Hepatocyte (in vitro differentiated cells): ENCODE measurements around the gene SLX4IP. TPM values are rescaled to one million over a fixed set of nuclear protein-coding genes. Genes with fewer than 3 reads are reported as not detected.
A peak's percentile ranks its signal among the peaks of the same experiment; 100 is the strongest.

Experiments
- DNase-seq: peaks from one replicate; pipeline ENCODE4 v3.0.0-alpha.2; 2016; ENCODE audit warnings: low spot score
- H2AFZ ChIP-seq: fragments of 200-600 bp; sonication (generic); 2 replicates; pipeline ENCODE4 v1.6.0; 2016; ENCODE audit warnings: antibody characterized with exemption, mild to moderate bottlenecking
- H3K27ac ChIP-seq: fragments of 200-600 bp; sonication (generic); 2 replicates; pipeline ENCODE4 v1.5.1; 2016; ENCODE audit warnings: mild to moderate bottlenecking
- H3K27me3 ChIP-seq: fragments of 200-600 bp; sonication (generic); 2 replicates; pipeline ENCODE4 v1.6.1; 2016
- H3K36me3 ChIP-seq: fragments of 200-600 bp; sonication (generic); replicated peaks from 2 replicates; pipeline ENCODE4 v1.5.1; 2016; ENCODE audit warnings: low read depth; ENCODE audit not compliant: insufficient read depth
- H3K4me1 ChIP-seq: fragments of 200-600 bp; sonication (generic); 2 replicates; pipeline ENCODE4 v1.5.1; 2016; ENCODE audit warnings: mild to moderate bottlenecking, moderate library complexity; ENCODE audit not compliant: insufficient read depth
- H3K4me2 ChIP-seq: fragments of 200-600 bp; sonication (generic); 2 replicates; pipeline ENCODE4 v1.6.0; 2016
- H3K4me3 ChIP-seq: fragments of 200-600 bp; sonication (generic); 2 replicates; pipeline ENCODE4 v1.5.1; 2016; ENCODE audit warnings: mild to moderate bottlenecking
- H3K79me2 ChIP-seq: fragments of 200-600 bp; sonication (generic); 2 replicates; pipeline ENCODE4 v1.6.0; 2017; ENCODE audit warnings: mild to moderate bottlenecking
- H3K9me2 ChIP-seq: fragments of 200-600 bp; sonication (generic); replicated peaks from 2 replicates; pipeline ENCODE4 v1.6.0; 2017; ENCODE audit warnings: mild to moderate bottlenecking; ENCODE audit not compliant: insufficient read depth
- H3K9me3 ChIP-seq: fragments of 200-600 bp; sonication (generic); 2 replicates; pipeline ENCODE4 v1.5.1; 2016; ENCODE audit warnings: low read depth, mild to moderate bottlenecking
- H4K20me1 ChIP-seq: fragments of 200-600 bp; sonication (generic); 2 replicates; pipeline ENCODE4 v1.6.0; 2016; ENCODE audit warnings: mild to moderate bottlenecking; ENCODE audit not compliant: insufficient read depth, poor library complexity, severe bottlenecking
- CTCF ChIP-seq: fragments of 200-600 bp; sonication (generic); IDR thresholded peaks from 2 replicates; pipeline ENCODE4 v1.5.1; 2016; ENCODE audit warnings: antibody characterized with exemption, mild to moderate bottlenecking; ENCODE audit not compliant: poor library complexity
- EZH2 ChIP-seq: fragments of 200-600 bp; sonication (generic); IDR thresholded peaks from 2 replicates; pipeline ENCODE4 v1.6.1; 2016; ENCODE audit warnings: antibody characterized with exemption, mild to moderate bottlenecking, borderline replicate concordance
- EZH2phosphoT487 ChIP-seq: fragments of 200-600 bp; sonication (generic); IDR thresholded peaks from one replicate; pipeline ENCODE4 v1.6.1; 2018; ENCODE audit warnings: antibody characterized with exemption, mild to moderate bottlenecking, low read depth, moderate library complexity; ENCODE audit not compliant: unreplicated experiment, severe bottlenecking
- WGBS: methylation state at CpG from one replicate; pipeline ENCODE4 v1.1.6; 2016; ENCODE audit warnings: low lambda C conversion rate; ENCODE audit errors: missing lambda C conversion rate; 5-methylcytosine and 5-hydroxymethylcytosine counted together
- polyA plus RNA-seq: library from polyadenylated mRNA; unstranded; fragments of >200 nt; fragmentation: Nextera tagmentation; extraction: Ambion mirVana; gene quantifications from 2 replicates; pipeline ENCODE4 v1.2.1, GENCODE V29; 2016
- total RNA-seq: library from RNA; depleted of rRNA; stranded (reverse); fragments of >200 nt; gene quantifications from 2 replicates; pipeline ENCODE4 v1.2.3, GENCODE V29; 2014

SLX4IP gene
- total and polyA plus RNA-seq, 2 experiments from 2014 or later: 2.9 to 5.7 TPM

GRCh38 chr20:10654630-10655029 lies 219.5 kb downstream of the SLX4IP start:
- H3K4me1 ChIP-seq: peaks cover 47% of the 10 kb centered on the region
- peaks cover 4% of the 10 kb centered on the region for H4K20me1 ChIP-seq
- no peaks in the 10 kb centered on the region for H3K27me3 ChIP-seq
- no peak overlapping the region for H3K4me3 ChIP-seq
- H3K79me2 ChIP-seq: peaks cover 59% of the 10 kb centered on the region
- WGBS: 37% methylated on average over 7 of the region's 7 CpGs
- peak; percentile 26 for DNase-seq
- peak overlapping the region; percentile 25 for H3K27ac ChIP-seq
- TF ChIP-seq CTCF (no peak), EZH2 (no peak), EZH2phosphoT487 (no peak)
- peak overlapping the region; percentile 45 for H3K4me2 ChIP-seq
- H3K9me2 ChIP-seq: no peaks in the 10 kb centered on the region
- no peaks in the 10 kb centered on the region for H3K36me3 ChIP-seq
- H3K9me3 ChIP-seq: no peaks in the 10 kb centered on the region
- no peak overlapping the region for H2AFZ ChIP-seq

GRCh38 chr20:10655720-10656669 lies 220.9 kb downstream of the SLX4IP start:
- Histone ChIP-seq H4K20me1 (peaks cover 5% of the 10 kb centered on the region), H3K27ac (no peak overlapping the region), H3K4me1 (peaks cover 59% of the 10 kb centered on the region)

GRCh38 chr20:10657453-10657852 lies 222.3 kb downstream of the SLX4IP start:
- Histone ChIP-seq H3K9me3 (no peaks in the 10 kb centered on the region), H3K4me1 (peaks cover 57% of the 10 kb centered on the region), H3K4me2 (no peak overlapping the region), H4K20me1 (peaks cover 9% of the 10 kb centered on the region), H3K79me2 (peaks cover 76% of the 10 kb centered on the region), H3K4me3 (no peak overlapping the region), H3K36me3 (no peaks in the 10 kb centered on the region), H3K27ac (no peak overlapping the region), H3K27me3 (no peaks in the 10 kb centered on the region), H2AFZ (no peak overlapping the region), H3K9me2 (no peaks in the 10 kb centered on the region)
- WGBS: 77% methylated on average over 1 of the region's 1 CpG
- TF ChIP-seq EZH2 (no peak), CTCF (no peak), EZH2phosphoT487 (no peak)
- no peak for DNase-seq

More at GRCh38 chr20:10655720-10656669, 220.9 kb downstream of the SLX4IP start:
- DNase-seq: no peak
- Histone ChIP-seq H3K27me3 (no peaks in the 10 kb centered on the region), H3K4me3 (no peak overlapping the region), H2AFZ (no peak overlapping the region), H3K36me3 (no peaks in the 10 kb centered on the region), H3K79me2 (peaks cover 64% of the 10 kb centered on the region), H3K9me3 (no peaks in the 10 kb centered on the region), H3K4me2 (peak overlapping the region; percentile 13), H3K9me2 (no peaks in the 10 kb centered on the region)
- TF ChIP-seq EZH2 (no peak), CTCF (no peak), EZH2phosphoT487 (no peak)
- 44% methylated on average over 15 of the region's 15 CpGs for WGBS
